GM18508 (cell line): Measurements from ENCODE around the gene HOXB5.

Experiments
- ATAC-seq: cut with Tn5 transposase; IDR thresholded peaks from one replicate; pipeline ENCODE4 v1.9.1; 2021; ENCODE audit warnings: moderate number of reproducible peaks; ENCODE audit not compliant: insufficient read depth, unreplicated experiment

HOXB5 gene

DNA sequence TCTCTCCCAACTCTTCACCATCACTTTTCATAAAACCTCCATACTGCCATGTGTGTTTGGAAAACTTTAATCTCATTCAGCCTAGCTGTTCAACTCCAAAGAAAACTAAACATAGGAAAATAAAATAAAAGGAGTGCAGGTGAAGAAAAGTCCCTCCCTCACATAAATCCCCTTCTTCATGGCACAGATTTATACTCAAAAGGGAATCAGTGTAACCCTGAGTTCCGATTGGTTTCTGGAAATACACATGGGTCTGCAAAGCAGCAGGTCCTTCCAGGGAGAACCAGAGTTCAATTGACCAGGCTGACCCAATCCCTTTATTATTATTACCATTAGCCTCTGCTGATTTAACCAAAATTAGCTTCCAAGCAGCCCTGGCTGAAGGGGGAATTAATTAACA, 39.8 kb downstream of the HOXB5 start:
- no peak for ATAC-seq

DNA sequence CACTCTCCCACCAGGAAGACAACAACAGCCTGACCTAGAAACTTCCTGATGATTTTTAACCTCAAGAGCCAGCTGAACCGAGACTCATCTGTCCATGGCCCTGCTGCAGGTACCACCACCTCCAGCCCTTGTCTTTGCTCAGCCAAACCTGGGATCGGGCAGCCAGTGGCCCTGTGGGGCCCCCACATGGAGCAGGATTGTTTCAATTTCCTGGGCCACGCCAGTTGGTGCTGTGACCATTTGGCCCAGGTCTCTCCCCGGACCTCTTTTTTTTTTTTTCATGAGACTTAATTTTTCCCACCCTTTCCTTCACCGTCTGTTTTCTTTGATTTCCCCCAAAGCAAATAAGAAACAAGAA, 40.4 kb downstream of the HOXB5 start:
- ATAC-seq: no peak

- no peak for ATAC-seq
These were observed 41.0 kb downstream of the HOXB5 start for GRCh38 chr17:48552466-48553189.

- ATAC-seq: no peak
These were observed 41.7 kb downstream of the HOXB5 start for GRCh38 chr17:48551596-48552465.

DNA sequence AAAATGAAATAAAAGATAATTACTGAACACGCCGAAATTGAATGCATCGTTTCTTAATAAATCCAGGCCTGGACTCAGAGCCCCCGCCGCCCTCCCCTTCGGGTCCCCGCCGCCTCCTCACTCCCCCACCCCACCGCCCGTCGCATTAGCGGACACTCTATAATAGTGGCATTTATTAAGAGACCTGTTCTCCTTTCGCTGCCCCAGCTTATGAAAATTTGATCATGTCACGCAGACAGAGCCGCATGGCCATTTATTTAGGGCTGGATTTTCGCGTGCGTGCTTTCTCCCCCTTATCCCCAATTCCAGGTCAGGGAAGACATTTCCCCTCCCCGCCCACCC, 42.4 kb downstream of the HOXB5 start:
- ATAC-seq: no peak

DNA sequence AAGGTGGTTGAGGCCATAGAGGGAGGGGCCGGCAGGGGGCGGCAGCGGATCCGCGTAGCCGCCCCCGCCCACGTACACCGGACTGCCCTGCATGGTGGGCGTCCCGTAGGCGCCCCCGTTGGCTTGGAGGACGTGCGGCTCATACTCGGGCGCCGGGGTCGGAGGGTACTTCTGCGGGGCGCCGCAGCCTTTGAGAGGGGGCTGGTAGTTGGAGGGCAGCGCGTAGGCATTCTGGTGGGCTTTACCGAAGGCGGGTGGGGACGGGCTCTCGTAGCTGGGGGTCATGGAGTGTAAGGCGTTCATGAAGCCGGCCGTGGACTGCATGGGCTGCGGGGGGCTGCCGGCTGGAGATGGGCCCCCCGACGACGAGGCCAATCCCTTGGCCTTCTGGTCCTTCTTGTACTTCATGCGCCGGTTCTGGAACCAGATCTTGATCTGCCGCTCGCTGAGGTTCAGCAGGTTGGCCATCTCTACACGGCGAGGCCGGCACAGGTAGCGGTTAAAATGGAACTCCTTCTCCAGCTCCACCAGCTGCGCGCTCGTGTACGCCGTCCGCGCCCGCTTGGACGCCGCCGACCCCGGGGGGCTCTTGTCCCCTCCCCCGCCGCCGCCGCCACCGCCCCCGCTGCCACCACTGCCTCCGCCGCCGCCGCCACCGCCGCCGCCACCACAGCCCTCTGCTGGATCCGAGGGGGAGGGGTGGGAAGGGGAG, 42.9 kb downstream of the HOXB5 start:
- no peak for ATAC-seq

- ATAC-seq: no peak
These were observed 43.6 kb downstream of the HOXB5 start for GRCh38 chr17:48549914-48550501.

DNA sequence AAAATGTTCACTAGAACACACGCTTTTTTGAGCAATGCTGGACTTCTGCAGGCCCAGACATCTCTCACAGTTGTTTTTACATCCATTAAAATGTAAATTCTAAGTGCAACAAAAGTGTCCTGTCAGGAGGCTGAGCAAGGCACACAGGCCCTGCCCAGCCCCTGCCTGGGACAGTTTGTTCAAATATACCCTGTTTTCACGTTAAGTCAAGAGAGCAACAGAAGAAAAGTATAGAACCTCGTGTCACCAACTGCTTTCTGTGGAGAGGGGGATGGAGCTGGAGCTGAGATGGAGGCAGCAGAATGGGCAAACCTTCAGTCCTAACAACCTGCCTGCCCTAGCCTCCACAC, 44.3 kb downstream of the HOXB5 start:
- no peak for ATAC-seq

DNA sequence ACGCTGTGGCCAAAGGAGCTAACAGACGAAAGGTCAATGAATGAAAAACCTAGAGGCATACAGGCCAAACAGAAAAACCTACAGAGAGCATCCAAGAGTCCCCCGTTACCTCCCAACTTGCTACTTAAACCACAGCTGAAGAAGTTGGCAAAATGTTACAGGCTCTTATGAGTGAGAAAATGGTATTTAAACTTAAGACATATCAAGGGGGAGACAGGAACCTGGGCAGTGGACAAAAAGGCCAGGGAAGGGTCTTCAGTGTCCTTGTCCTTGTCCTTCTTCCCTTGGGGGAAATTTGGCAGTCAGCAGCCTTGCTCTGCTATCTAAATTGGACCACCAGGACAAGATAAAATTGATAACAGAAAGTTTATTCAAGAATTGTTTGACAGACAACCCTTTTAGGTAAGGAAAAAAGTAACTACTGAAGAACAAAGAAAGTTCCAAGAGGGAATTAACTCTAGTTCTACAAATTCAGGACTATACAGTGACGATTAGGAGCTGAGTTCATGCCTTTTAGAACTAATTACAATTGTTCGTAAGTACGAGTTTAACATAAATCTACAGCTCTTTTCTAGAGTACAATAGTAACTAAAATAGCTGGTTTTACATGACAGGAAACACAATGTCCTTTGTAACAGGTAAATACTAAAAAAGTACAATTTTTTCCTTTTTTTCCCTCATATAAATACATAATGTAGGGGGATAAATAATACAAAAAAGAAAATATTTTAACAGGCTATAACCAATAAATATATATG, 44.9 kb downstream of the HOXB5 start:
- ATAC-seq: no peak

- no peak for ATAC-seq
These were observed 45.6 kb downstream of the HOXB5 start for GRCh38 chr17:48547808-48548522.

GRCh38 chr17:48546924-48547807, 46.4 kb downstream of the HOXB5 start:
- ATAC-seq: no peak

- ATAC-seq: no peak
These were observed 47.2 kb downstream of the HOXB5 start for GRCh38 chr17:48546137-48546923.

DNA sequence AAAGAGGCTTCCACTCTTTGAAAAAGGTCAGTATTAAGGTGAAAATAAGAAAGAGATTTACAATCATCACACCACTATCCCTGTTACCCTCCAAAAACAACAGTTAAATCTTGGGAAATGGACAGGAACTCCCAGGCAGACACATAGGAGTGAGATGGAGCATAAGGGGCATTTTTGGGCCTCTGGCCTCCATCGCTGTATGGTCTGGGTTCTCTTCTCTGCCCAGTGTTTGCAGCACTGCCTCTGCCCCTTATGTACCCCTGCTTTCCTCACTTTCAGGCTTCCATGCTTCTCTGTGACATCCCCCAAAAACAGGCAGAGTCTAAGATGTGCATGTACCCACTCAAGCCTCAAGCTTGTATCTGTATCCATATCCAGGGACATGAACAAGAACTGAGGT, 48.0 kb downstream of the HOXB5 start:
- no peak for ATAC-seq

DNA sequence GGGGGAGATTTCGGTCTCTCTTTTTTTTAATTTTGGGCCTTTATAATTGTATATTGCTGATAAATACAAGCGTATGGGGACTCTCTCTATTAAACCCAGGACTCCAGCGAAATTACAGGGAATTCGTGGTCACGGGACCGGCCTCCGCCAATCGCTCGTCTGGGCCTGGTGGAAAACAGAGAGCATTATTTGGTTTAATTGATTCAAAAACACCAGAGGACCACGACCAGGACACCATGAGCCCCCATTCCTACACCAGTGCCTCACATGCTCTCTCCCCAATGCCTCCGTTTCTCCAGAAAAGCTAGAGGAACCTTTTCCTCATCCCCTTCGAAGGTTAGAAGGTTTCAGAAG, 48.6 kb downstream of the HOXB5 start, which contains the start of gene HOXB2:
HOXB2 (minus strand) TSS at position 88 of the 354 bp plus-strand sequence. CDS start 198 bp downstream, outside the sequence.
- ATAC-seq: no peak

GRCh38 chr17:48544349-48545021, 49.1 kb downstream of the HOXB5 start:
- ATAC-seq: no peak

DNA sequence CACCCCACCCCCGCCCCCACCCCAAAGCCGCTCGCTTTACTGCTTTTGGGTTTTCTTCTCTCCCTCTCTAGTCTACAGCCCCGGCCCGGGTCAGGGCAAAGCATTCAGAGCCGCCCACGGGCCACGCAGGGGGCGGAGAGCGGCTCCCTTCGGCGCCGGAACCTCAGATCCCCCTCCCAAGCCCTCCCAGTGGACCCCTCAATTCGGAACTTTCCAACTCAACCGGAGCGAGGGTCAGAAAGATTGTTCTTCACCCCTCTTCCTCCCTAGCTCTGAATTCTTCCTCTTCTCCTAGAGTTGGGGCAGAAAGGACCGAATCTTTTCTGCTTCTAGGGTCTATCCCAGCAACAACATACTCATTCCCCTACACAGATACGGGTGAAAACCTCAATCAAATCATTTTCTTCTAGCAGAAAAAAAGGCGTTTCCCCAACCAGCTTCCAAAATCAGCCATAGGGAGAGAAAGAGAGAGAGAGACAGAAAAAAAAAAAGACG, 49.7 kb downstream of the HOXB5 start:
- no peak for ATAC-seq
